ENCODE measurements around the gene TMCO2.

Gene TMCO2

GRCh38 chr1:40299366-40300248 lies 51.9 kb downstream of the TMCO2 start:
- TF ChIP-seq CTCF (IDR thresholded peaks at IDR 0.05; ENCODE audit: borderline replicate concordance, extremely low read depth, low read length, poor library complexity, severe bottlenecking) (no peak), EZH2 (IDR thresholded peaks at IDR 0.05; ENCODE audit: borderline replicate concordance, low read depth, low read length, severe bottlenecking) (no peak)
- H4K20me1 ChIP-seq (ENCODE audit: insufficient read depth, low read length): no peaks in the 10 kb centered on the region
- H3K36me3 ChIP-seq (ENCODE audit: insufficient read depth, low read length): peaks cover 1% of the 10 kb centered on the region; the same call in 1 of the 2 replicates
- H3K27ac ChIP-seq (ENCODE audit: low read length): no peak overlapping the region
- DNase-seq (no peak), ATAC-seq (ENCODE audit: insufficient read depth, low read depth) (no peak)
- H3K4me3 ChIP-seq (ENCODE audit: low read depth in 1 of 2, low read length in 2 of 2): no peak overlapping the region
- no peak overlapping the region for H3K9ac ChIP-seq (ENCODE audit: low read depth, low read length)
- H2AFZ ChIP-seq (ENCODE audit: low read depth, low read length): no peak overlapping the region
- no peaks in the 10 kb centered on the region for H3K27me3 ChIP-seq (ENCODE audit: insufficient read depth, low read length, poor library complexity)
- H3K79me2 ChIP-seq (ENCODE audit: insufficient read depth, low read length): no peaks in the 10 kb centered on the region
- no peak overlapping the region for H3K4me2 ChIP-seq (ENCODE audit: insufficient read depth, low read length)
- H3K9me3 ChIP-seq (ENCODE audit: insufficient read depth, low read length, severe bottlenecking): no peaks in the 10 kb centered on the region
- H3K4me1 ChIP-seq (ENCODE audit: insufficient read depth, low read length): no peaks in the 10 kb centered on the region

- Histone ChIP-seq H3K9me3 (ENCODE audit: insufficient read depth, low read length, severe bottlenecking) (no peaks in the 10 kb centered on the region), H3K9ac (ENCODE audit: low read depth, low read length) (no peak overlapping the region), H2AFZ (ENCODE audit: low read depth, low read length) (no peak overlapping the region), H3K4me3 (ENCODE audit: low read depth in 1 of 2, low read length in 2 of 2) (no peak overlapping the region), H4K20me1 (ENCODE audit: insufficient read depth, low read length) (no peaks in the 10 kb centered on the region), H3K79me2 (ENCODE audit: insufficient read depth, low read length) (no peaks in the 10 kb centered on the region), H3K27ac (ENCODE audit: low read length) (no peak overlapping the region), H3K36me3 (ENCODE audit: insufficient read depth, low read length) (no peaks in the 10 kb centered on the region), H3K4me2 (ENCODE audit: insufficient read depth, low read length) (no peak overlapping the region), H3K27me3 (ENCODE audit: insufficient read depth, low read length, poor library complexity) (no peaks in the 10 kb centered on the region), H3K4me1 (ENCODE audit: insufficient read depth, low read length) (no peaks in the 10 kb centered on the region)
- no peak for DNase-seq
- TF ChIP-seq CTCF (IDR thresholded peaks at IDR 0.05; ENCODE audit: borderline replicate concordance, extremely low read depth, low read length, poor library complexity, severe bottlenecking) (no peak), EZH2 (IDR thresholded peaks at IDR 0.05; ENCODE audit: borderline replicate concordance, low read depth, low read length, severe bottlenecking) (no peak)
- ATAC-seq (ENCODE audit: insufficient read depth, low read depth): no peak
Measured at GRCh38 chr1:40300249-40300567, 52.5 kb downstream of the TMCO2 start.

- Histone ChIP-seq H3K4me2 (ENCODE audit: insufficient read depth, low read length) (no peak overlapping the region), H3K36me3 (ENCODE audit: insufficient read depth, low read length) (no peaks in the 10 kb centered on the region), H3K4me1 (ENCODE audit: insufficient read depth, low read length) (no peaks in the 10 kb centered on the region), H3K9ac (ENCODE audit: low read depth, low read length) (no peak overlapping the region), H3K27ac (ENCODE audit: low read length) (no peak overlapping the region), H3K9me3 (ENCODE audit: insufficient read depth, low read length, severe bottlenecking) (no peaks in the 10 kb centered on the region), H4K20me1 (ENCODE audit: insufficient read depth, low read length) (no peaks in the 10 kb centered on the region), H2AFZ (ENCODE audit: low read depth, low read length) (no peak overlapping the region), H3K79me2 (ENCODE audit: insufficient read depth, low read length) (no peaks in the 10 kb centered on the region), H3K4me3 (ENCODE audit: low read depth in 1 of 2, low read length in 2 of 2) (no peak overlapping the region), H3K27me3 (ENCODE audit: insufficient read depth, low read length, poor library complexity) (no peaks in the 10 kb centered on the region)
- ATAC-seq (ENCODE audit: insufficient read depth, low read depth) (no peak), DNase-seq (no peak)
- TF ChIP-seq CTCF (IDR thresholded peaks at IDR 0.05; ENCODE audit: borderline replicate concordance, extremely low read depth, low read length, poor library complexity, severe bottlenecking): no peak
- no peak for TF ChIP-seq EZH2 (IDR thresholded peaks at IDR 0.05; ENCODE audit: borderline replicate concordance, low read depth, low read length, severe bottlenecking)
Measured at GRCh38 chr1:40300651-40301050, 52.9 kb downstream of the TMCO2 start.
